ENCODE data around the gene RAD51C. TPM values are rescaled to one million over a fixed set of nuclear protein-coding genes. Genes with fewer than 3 reads are reported as not detected.
"Not testable (repeated sequence)": the region's sequence is repeated elsewhere in the genome, so short reads cannot be mapped to it uniquely, and the experiment has no call there.

Gene RAD51C
- total RNA-seq, 2 donors from 2014 or later, result 24.3 to 29.3 TPM

DNA sequence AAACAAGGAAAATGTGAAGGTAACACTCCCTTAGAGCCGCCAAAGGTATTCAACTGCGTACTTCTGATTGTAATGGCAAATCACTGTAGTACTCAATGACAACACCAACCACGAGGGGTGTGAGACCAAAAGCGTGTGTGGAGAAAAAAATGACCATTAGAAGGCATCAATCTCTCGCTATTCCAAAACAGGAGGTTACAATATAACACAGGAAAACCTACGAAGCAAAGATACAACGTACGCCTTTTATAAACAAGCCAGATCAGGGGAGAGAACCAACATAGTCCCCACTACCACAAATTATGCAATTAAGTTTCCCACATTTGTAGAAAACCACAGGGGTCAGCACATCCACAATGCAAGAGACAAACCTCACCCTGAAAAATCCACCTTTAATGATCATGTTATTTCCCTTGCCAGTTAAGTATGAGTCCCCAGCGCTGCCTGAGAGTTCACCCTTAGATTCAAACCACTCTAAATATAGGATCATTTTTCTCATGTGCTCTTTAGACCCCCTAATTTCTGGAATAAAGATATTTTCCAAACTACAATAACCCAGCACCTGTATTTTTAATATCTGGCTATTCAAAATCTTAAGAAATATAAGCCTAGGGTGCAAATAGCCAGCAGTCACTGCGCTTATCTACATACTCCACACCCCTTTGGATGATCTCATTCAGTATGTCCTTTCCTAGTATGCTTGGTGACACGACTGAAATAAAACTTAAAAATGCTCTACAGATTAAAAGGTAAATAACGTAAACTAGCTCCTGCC lies 13.0 kb upstream of the RAD51C start:
- Histone ChIP-seq H3K27me3 (no peaks in the 10 kb centered on the region), H3K27ac (no peak overlapping the region), H3K9me3 (no peaks in the 10 kb centered on the region), H3K4me3 (no peak overlapping the region), H3K36me3 (no peaks in the 10 kb centered on the region), H3K4me1 (no peaks in the 10 kb centered on the region)
- TF ChIP-seq, protein P1, sequence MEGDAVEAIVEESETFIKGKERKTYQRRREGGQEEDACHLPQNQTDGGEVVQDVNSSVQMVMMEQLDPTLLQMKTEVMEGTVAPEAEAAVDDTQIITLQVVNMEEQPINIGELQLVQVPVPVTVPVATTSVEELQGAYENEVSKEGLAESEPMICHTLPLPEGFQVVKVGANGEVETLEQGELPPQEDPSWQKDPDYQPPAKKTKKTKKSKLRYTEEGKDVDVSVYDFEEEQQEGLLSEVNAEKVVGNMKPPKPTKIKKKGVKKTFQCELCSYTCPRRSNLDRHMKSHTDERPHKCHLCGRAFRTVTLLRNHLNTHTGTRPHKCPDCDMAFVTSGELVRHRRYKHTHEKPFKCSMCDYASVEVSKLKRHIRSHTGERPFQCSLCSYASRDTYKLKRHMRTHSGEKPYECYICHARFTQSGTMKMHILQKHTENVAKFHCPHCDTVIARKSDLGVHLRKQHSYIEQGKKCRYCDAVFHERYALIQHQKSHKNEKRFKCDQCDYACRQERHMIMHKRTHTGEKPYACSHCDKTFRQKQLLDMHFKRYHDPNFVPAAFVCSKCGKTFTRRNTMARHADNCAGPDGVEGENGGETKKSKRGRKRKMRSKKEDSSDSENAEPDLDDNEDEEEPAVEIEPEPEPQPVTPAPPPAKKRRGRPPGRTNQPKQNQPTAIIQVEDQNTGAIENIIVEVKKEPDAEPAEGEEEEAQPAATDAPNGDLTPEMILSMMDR (IDR thresholded peaks at IDR 0.05), result no peak
- DNase-seq (ENCODE audit: low spot score), result no peak

DNA sequence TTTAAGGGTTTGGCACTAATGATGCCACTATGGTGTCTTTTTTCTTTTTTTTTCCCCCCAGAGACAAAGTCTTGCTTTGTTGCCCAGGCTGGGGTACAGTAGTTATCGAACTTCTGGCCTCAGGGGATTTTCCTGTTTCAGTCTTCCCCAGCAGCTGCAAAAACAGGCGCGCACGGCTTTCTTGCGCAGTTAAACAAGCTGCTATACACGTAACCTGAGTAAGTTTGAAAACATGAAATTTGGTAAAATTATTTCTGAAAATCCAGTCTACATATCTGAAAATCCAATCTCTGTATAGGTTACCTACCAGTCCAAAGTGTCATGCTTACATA lies 12.4 kb upstream of the RAD51C start:
- Histone ChIP-seq H3K4me1 (no peaks in the 10 kb centered on the region), H3K9me3 (no peaks in the 10 kb centered on the region), H3K36me3 (no peaks in the 10 kb centered on the region), H3K4me3 (no peak overlapping the region), H3K27ac (no peak overlapping the region), H3K27me3 (no peaks in the 10 kb centered on the region)
- TF ChIP-seq, protein P1 (IDR thresholded peaks at IDR 0.05), result no peak
- no peak for DNase-seq (ENCODE audit: low spot score)

DNA sequence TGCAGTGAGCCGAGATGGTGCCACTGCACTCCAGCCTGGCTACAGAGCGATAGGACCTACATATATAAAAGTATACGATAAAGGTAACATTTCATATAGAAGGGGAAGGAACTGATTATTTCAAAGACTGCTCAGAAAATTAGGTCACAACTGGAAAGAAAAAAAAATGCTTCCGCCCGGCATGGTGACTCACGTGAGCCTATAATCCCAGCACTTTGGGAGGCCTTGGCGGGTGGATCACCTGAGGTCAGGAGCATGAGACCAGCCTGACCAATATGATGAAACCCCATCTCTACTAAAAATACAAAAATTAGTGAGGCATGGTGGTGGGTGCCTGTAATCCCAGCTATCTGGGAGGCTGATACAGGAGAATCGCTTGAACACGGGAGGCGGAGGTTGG lies 8.4 kb upstream of the RAD51C start:
- no peaks in the 10 kb centered on the region for H3K4me1 ChIP-seq

DNA sequence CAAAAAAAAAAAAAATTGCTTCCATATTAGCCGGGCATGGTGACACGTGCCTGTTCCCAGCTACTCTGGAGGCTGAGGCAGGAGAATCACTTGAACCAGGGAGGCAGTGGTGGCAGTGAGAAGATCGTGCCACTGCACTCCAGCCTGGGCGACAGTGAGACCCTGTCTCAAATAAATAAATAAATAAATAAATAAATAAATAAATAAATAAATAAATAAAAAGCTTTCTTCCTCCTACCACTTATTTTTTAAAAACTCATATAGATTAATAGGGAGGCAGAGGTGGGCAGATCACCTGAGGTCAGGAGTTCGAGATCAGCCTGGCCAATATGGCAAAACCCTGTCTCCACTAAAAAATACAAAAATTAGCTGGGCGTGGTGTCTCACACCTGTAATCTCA lies 7.9 kb upstream of the RAD51C start:
- not testable (repeated sequence) for H3K9me3 ChIP-seq; H3K4me3 ChIP-seq; H3K27ac ChIP-seq; H3K27me3 ChIP-seq; H3K36me3 ChIP-seq; DNase-seq (ENCODE audit: low spot score); H3K4me1 ChIP-seq

More for the DNA sequence above, 8.4 kb upstream of the RAD51C start:
- no peaks in the 10 kb centered on the region for H3K36me3 ChIP-seq
- no peaks in the 10 kb centered on the region for H3K27me3 ChIP-seq
- H3K4me3 ChIP-seq, result no peak overlapping the region
- no peak overlapping the region for H3K27ac ChIP-seq
- TF ChIP-seq, protein P1 (IDR thresholded peaks at IDR 0.05), result no peak
- no peak for DNase-seq (ENCODE audit: low spot score)
- no peaks in the 10 kb centered on the region for H3K9me3 ChIP-seq

DNA sequence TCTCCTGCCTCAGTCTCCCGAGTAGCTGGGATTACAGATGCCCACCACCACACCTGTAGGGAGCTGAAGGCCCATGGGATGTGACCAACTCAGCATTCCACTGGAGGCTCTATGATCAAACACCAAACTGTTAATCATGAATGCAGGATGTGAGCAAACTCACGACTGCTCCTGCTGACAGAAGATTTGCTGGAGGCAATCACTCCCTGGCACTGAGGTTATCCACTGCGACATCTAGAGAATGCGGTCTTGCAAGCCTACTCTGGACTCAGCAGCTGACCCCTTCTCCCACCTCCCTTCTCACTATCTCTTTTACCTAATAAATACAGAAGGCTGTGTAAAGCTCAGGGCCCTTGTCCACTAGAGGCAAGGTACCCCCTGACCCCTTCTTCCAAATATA lies 5.4 kb upstream of the RAD51C start:
- no peak for DNase-seq (ENCODE audit: low spot score)
- Histone ChIP-seq H3K27me3 (no peaks in the 10 kb centered on the region), H3K4me1 (peaks cover 0 to under 1% of the 10 kb centered on the region in 2 donors), H3K4me3 (no peak overlapping the region), H3K27ac (no peak overlapping the region), H3K36me3 (no peaks in the 10 kb centered on the region), H3K9me3 (no peaks in the 10 kb centered on the region)
- TF ChIP-seq, protein P1 (IDR thresholded peaks at IDR 0.05), result no peak

DNA sequence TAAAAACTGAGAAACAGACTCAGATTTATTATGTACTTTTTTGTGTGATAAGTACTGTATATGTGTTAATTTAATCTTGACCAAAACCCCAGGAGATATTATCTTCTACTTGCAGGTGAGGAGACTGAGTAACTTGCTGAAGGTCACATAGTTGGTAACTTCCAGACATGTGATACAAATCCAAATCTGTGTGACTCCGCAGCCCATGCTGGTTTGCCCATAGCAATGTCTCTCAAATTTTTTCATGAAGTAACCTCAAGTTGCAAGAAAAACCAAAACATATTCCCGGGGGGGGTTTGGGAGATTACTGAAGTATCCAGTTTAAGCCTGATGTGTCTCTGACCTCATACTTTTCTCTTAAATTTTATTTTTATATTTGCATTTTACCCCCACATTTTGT lies 3.9 kb upstream of the RAD51C start:
- DNase-seq (ENCODE audit: low spot score), result no peak
- no peaks in the 10 kb centered on the region for H3K27me3 ChIP-seq
- TF ChIP-seq, protein P1 (IDR thresholded peaks at IDR 0.05), result no peak

DNA sequence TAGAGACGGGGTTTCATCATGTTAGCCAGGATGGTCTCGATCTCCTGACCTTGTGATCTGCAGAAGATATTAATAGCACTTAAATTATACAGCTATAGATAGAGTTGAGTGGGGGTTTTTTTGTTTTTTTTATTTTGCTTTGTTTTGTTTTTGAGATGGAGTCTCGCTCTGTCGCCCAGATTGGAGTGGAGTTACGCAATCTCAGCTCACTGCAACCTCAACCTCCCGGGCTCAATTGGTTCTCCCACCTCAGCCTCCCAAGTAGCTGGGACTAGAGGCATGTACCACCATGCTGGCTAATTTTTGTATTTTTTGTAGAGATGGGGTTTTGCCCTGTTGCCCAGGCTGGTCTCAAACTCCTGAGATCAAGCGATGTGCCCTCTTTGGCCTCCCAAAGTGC lies 2.4 kb upstream of the RAD51C start:
- not testable (repeated sequence) for DNase-seq (ENCODE audit: low spot score); H3K9me3 ChIP-seq; H3K27me3 ChIP-seq; H3K27ac ChIP-seq; H3K4me3 ChIP-seq; H3K36me3 ChIP-seq
- H3K4me1 ChIP-seq, result peaks cover 0 to 12% of the 10 kb centered on the region in 2 donors

More for the DNA sequence above, 3.9 kb upstream of the RAD51C start:
- no peaks in the 10 kb centered on the region for H3K9me3 ChIP-seq
- no peaks in the 10 kb centered on the region for H3K36me3 ChIP-seq
- peaks cover 0 to 11% of the 10 kb centered on the region in 2 donors for H3K4me1 ChIP-seq
- no peak overlapping the region for H3K27ac ChIP-seq
- no peak overlapping the region for H3K4me3 ChIP-seq

All from right atrium auricular region (tissue), 2 donors.